Right lobe of liver (tissue), 6 donors: Measurements from ENCODE around the gene NEDD4L. TPM values are rescaled to one million over a fixed set of nuclear protein-coding genes. Genes with fewer than 3 reads are reported as not detected.

Experiments used
- ATAC-seq, 4 donors: fragments of 200-7000 bp; cut with Tn5 transposase; one replicate each; pipeline ENCODE4 v1.9.1; 2020; ENCODE audit warnings: mild to moderate bottlenecking in 4 of 4, moderate library complexity in 4 of 4
- DNase-seq, 3 donors: peaks; one replicate each; pipeline ENCODE4 v3.0.0-alpha.2; 2020
- H3K27ac ChIP-seq, 3 donors: fragments of 200-600 bp; one replicate each; pipeline ENCODE4 v1.8.0; 2022
- H3K27me3 ChIP-seq, 2 donors: fragments of 200-600 bp; one replicate each; pipeline ENCODE4 v1.8.0; 2022
- H3K36me3 ChIP-seq, 4 donors: fragments of 200-600 bp; sonication (generic) in 1 of 4; one replicate each; pipeline versions ENCODE4 v1.5.1 to v1.8.0; 2017 to 2022; ENCODE audit warnings: control low read depth in 1 of 4
- H3K4me1 ChIP-seq, 4 donors: fragments of 200-600 bp; sonication (generic) in 1 of 4; one replicate each; pipeline versions ENCODE4 v1.5.1 to v1.8.0; 2017 to 2022; ENCODE audit warnings: control low read depth in 1 of 4
- H3K4me3 ChIP-seq, 3 donors: fragments of 200-600 bp; one replicate each; pipeline ENCODE4 v1.8.0; 2022
- H3K9me3 ChIP-seq, 4 donors: fragments of 200-600 bp; sonication (generic) in 1 of 4; one replicate each; pipeline versions ENCODE4 v1.5.1 to v1.8.0; 2017 to 2022; ENCODE audit warnings: control low read depth in 1 of 4
- POLR2A ChIP-seq: fragments of 450-650 bp; IDR thresholded peaks from one replicate; pipeline ENCODE4 v1.6.1; 2017; ENCODE audit warnings: antibody characterized with exemption, mild to moderate bottlenecking
- WGBS: methylation state at CpG from one replicate; pipeline ENCODE4 v1.1.6; 2018; ENCODE audit warnings: low coverage, low lambda C conversion rate; ENCODE audit not compliant: insufficient coverage; ENCODE audit errors: missing lambda C conversion rate; 5-methylcytosine and 5-hydroxymethylcytosine counted together
- intact Hi-C, 2 donors: fragments of 100-400 bp; cut with DNase I; formaldehyde crosslinking; loops; one replicate each; pipeline versions ENCODE4 v1.11.2 to v1.14.1; 2022
- total RNA-seq, 6 experiments: library from RNA; depleted of rRNA in 2 of 6; stranded (reverse); fragments of >200 nt in 2 of 6; fragmentation: NEBNext Ultra II Directional in 3 of 6; extraction: Animal tissue kit (Norgen Biotek cat#: 25700) in 3 of 6; gene quantifications; one replicate each; pipeline versions ENCODE4 v1.1.0 to v1.2.4, GENCODE V29; 2016 to 2023
- TF ChIP-seq, protein P1 (sequence below), 4 donors: fragments of 200-600 bp in 3 of 4; fragments of 450-650 bp in 1 of 4; IDR thresholded peaks; one replicate each; pipeline versions ENCODE4 v1.5.1 to v1.8.0; 2016 to 2022; ENCODE audit warnings: antibody characterized with exemption in 4 of 4, mild to moderate bottlenecking in 2 of 4
- donor health status: DM: no; HTN: yes; CAD: no.
- donor health status: DM: no; HTN: no; CAD: no.
- donor health status: DM: no; HTN: no; CAD: no.
- donor health status: DM: no; HTN: yes; CAD: no.
- donor health status: DM: no; HTN: yes; CAD: no.

NEDD4L gene
- total RNA-seq, 6 experiments from 2014 or later = 21.5 to 41.0 (median 33.2) TPM

- intact Hi-C loops = no loop called here
- no peak for ATAC-seq
- H3K27ac ChIP-seq = no peak overlapping the region
- H3K27me3 ChIP-seq = no peaks in the 10 kb centered on the region
- H3K9me3 ChIP-seq = no peaks in the 10 kb centered on the region
- TF ChIP-seq POLR2A = no peak
- TF ChIP-seq, protein P1, sequence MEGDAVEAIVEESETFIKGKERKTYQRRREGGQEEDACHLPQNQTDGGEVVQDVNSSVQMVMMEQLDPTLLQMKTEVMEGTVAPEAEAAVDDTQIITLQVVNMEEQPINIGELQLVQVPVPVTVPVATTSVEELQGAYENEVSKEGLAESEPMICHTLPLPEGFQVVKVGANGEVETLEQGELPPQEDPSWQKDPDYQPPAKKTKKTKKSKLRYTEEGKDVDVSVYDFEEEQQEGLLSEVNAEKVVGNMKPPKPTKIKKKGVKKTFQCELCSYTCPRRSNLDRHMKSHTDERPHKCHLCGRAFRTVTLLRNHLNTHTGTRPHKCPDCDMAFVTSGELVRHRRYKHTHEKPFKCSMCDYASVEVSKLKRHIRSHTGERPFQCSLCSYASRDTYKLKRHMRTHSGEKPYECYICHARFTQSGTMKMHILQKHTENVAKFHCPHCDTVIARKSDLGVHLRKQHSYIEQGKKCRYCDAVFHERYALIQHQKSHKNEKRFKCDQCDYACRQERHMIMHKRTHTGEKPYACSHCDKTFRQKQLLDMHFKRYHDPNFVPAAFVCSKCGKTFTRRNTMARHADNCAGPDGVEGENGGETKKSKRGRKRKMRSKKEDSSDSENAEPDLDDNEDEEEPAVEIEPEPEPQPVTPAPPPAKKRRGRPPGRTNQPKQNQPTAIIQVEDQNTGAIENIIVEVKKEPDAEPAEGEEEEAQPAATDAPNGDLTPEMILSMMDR (IDR thresholded peaks at IDR 0.05) = no peak
- DNase-seq = no peak
- WGBS = 80% methylated on average over 2 of the region's 8 CpGs
- no peaks in the 10 kb centered on the region for H3K36me3 ChIP-seq
- H3K4me1 ChIP-seq = peaks cover 0 to 4% (median under 1%) of the 10 kb centered on the region in 4 donors
- H3K4me3 ChIP-seq = no peak overlapping the region
Observed at GRCh38 chr18:58308463-58308862, 264.4 kb downstream of the NEDD4L start.

DNA sequence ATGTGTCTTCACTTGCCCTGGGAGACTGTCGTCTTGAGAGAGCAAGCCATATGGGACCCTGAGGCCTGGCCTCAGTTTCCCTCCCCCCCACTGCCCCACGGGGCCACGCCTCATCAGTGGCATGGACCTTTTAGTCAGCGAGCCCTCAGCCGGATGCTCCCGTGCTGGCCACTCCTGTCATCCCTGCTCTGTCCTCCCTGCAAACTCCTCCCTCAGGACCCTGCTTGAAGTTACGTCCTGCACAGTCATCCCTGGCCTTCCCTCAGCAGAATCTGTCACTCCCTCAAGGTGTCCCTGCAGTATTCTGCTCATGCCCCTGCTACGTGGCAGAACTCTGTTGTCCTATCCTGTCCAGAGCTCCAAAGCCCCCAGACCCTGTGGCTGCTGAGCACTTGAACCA, 265.1 kb downstream of the NEDD4L start:
- Histone ChIP-seq H3K27ac (no peak overlapping the region), H3K27me3 (no peaks in the 10 kb centered on the region), H3K36me3 (no peaks in the 10 kb centered on the region), H3K4me1 (peaks cover 0 to 10% (median 4%) of the 10 kb centered on the region in 4 donors), H3K9me3 (no peaks in the 10 kb centered on the region), H3K4me3 (no peak overlapping the region)
- TF ChIP-seq POLR2A = no peak
- TF ChIP-seq, protein P1 (IDR thresholded peaks at IDR 0.05) = no peak
- WGBS = 84% methylated on average over 6 of the region's 8 CpGs
- intact Hi-C loops = no loop called here
- ATAC-seq (no peak), DNase-seq (no peak)

DNA sequence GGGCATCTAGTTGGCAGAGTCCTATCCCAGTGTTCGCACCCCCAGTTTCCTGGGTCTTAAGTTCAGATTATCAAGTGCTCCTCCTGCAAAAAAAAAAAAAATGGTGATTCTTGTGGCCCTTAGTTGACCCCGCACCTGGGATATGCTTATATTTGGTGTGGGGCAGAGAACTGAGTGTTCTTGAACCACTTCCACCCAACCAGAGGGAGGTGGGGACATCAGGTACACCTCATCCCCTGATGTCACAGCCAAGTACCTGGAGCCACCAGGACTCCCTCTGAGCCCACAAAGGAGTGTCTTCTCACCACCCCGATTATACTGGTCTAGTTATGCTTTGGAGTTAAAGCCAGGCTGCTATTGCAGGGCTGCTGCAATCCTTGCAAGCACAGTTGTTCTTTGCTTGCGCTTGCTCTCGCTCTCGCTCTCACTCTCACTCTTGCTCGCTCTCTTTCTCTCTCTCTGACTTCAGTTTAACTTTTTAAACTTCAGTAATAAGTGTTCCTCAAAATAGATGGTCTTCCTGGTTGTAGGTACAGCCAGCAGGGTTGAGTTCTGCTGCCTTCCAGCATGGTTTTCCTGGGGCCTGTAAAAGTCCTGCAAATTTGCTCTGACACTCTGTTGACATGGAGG, 265.7 kb downstream of the NEDD4L start:
- TF ChIP-seq, protein P1 (IDR thresholded peaks at IDR 0.05) = no peak
- TF ChIP-seq POLR2A = no peak
- intact Hi-C loops = no loop called here
- H3K36me3 ChIP-seq = no peaks in the 10 kb centered on the region
- DNase-seq = no peak
- peak overlapping the region in 2 of 3 donors; percentile 7 to 21 for H3K27ac ChIP-seq
- no peak for ATAC-seq
- no peaks in the 10 kb centered on the region for H3K27me3 ChIP-seq
- WGBS = 97% methylated on average over 5 of the region's 7 CpGs
- H3K9me3 ChIP-seq = no peaks in the 10 kb centered on the region
- H3K4me1 ChIP-seq = peaks cover 0 to 14% (median 6%) of the 10 kb centered on the region in 4 donors
- H3K4me3 ChIP-seq = no peak overlapping the region

DNA sequence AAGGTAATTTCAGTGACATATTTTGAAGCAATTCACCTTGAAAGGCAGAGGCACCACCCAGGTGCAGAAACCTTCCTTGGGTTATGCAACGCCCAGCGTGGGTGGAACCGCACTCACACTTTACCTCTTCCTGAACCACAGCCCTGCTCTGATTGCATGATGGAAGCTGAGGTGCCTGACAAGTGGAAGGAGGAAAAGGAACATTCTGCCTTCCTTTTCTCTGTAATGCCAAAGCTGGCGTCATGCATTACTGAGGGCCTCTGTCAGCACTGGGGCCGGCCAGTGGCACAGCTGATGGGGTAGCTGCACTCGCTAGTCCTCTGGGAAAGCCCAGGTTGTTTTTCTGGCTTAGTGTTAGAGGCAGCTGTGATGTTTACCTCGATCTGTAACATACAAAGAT, 266.5 kb downstream of the NEDD4L start:
- Histone ChIP-seq H3K4me3 (no peak overlapping the region), H3K27me3 (no peaks in the 10 kb centered on the region), H3K4me1 (peaks cover 0 to 22% (median 10%) of the 10 kb centered on the region in 4 donors), H3K27ac (peak overlapping the region in 1 of 3 donors; percentile 7), H3K36me3 (no peaks in the 10 kb centered on the region), H3K9me3 (no peaks in the 10 kb centered on the region)
- 34% methylated on average over 6 of the region's 7 CpGs for WGBS
- intact Hi-C loops = no loop called here
- ATAC-seq (peak in 2 of 4 donors; percentile 8 to 28), DNase-seq (peak in 1 of 3 donors; percentile 38)
- TF ChIP-seq POLR2A = no peak
- TF ChIP-seq, protein P1 (IDR thresholded peaks at IDR 0.05) = no peak
